GM23338 (cell line): ENCODE measurements around the gene MYD88. TPM values are rescaled to one million over a fixed set of nuclear protein-coding genes. Genes with fewer than 3 reads are reported as not detected.

ENCODE experiments used
- ATAC-seq: fragments of 200-7000 bp; cut with Tn5 transposase; 3 replicates; pipeline ENCODE4 v1.9.1; 2020
- DNase-seq: peaks from one replicate; pipeline ENCODE4 v3.0.0-alpha.2; 2015; ENCODE audit warnings: low spot score
- H2AFZ ChIP-seq: fragments of 200-600 bp; sonication (generic); 2 replicates; pipeline ENCODE4 v1.8.0; 2016; ENCODE audit warnings: antibody characterized with exemption, mild to moderate bottlenecking, moderate library complexity
- H3F3A ChIP-seq: fragments of 200-600 bp; sonication (generic); replicated peaks from 2 replicates; pipeline ENCODE4 v1.8.0; 2017; ENCODE audit warnings: antibody characterized with exemption, mixed run types, low read depth
- H3K27ac ChIP-seq: fragments of 200-600 bp; sonication (generic); 2 replicates; pipeline ENCODE4 v1.6.1; 2016; ENCODE audit warnings: low read depth
- H3K27me3 ChIP-seq: fragments of 200-600 bp; sonication (generic); 2 replicates; pipeline ENCODE4 v1.8.0; 2016; ENCODE audit warnings: mild to moderate bottlenecking, mixed run types, moderate library complexity; ENCODE audit not compliant: insufficient read depth
- H3K36me3 ChIP-seq: fragments of 200-600 bp; sonication (generic); 2 replicates; pipeline ENCODE4 v1.8.0; 2016; ENCODE audit warnings: mild to moderate bottlenecking; ENCODE audit not compliant: insufficient read depth
- H3K4me1 ChIP-seq: fragments of 200-600 bp; sonication (generic); 2 replicates; pipeline ENCODE4 v1.8.0; 2016; ENCODE audit warnings: mild to moderate bottlenecking, moderate library complexity; ENCODE audit not compliant: insufficient read depth
- H3K4me2 ChIP-seq: fragments of 200-600 bp; sonication (generic); 2 replicates; pipeline ENCODE4 v1.7.1; 2017; ENCODE audit warnings: mixed run types
- H3K4me3 ChIP-seq: fragments of 200-600 bp; sonication (generic); 2 replicates; pipeline ENCODE4 v1.6.1; 2016; ENCODE audit warnings: mixed run types
- H3K79me2 ChIP-seq: fragments of 200-600 bp; sonication (generic); replicated peaks from 2 replicates; pipeline ENCODE4 v1.8.0; 2017; ENCODE audit warnings: mild to moderate bottlenecking; ENCODE audit not compliant: insufficient read depth
- H3K9me2 ChIP-seq: fragments of 200-600 bp; sonication (generic); 2 replicates; pipeline ENCODE4 v1.8.0; 2017; ENCODE audit not compliant: insufficient read depth
- H4K20me1 ChIP-seq: fragments of 200-600 bp; sonication (generic); replicated peaks from 2 replicates; pipeline ENCODE4 v1.8.0; 2017; ENCODE audit warnings: mild to moderate bottlenecking; ENCODE audit not compliant: insufficient read depth
- H3K27ac Mint-ChIP-seq: 2 replicates; pipeline ENCODE4 v1.8.0; 2020; ENCODE audit warnings: inconsistent platforms, mild to moderate bottlenecking, moderate library complexity, mixed read lengths
- H3K27me3 Mint-ChIP-seq: 3 replicates; pipeline ENCODE4 v1.8.0; 2022; ENCODE audit warnings: low read depth, mild to moderate bottlenecking, moderate library complexity, mixed read lengths, inconsistent platforms; ENCODE audit not compliant: insufficient read depth, poor library complexity
- H3K36me3 Mint-ChIP-seq: 3 replicates; pipeline ENCODE4 v1.8.0; 2021; ENCODE audit warnings: low read depth, mild to moderate bottlenecking, inconsistent platforms, moderate library complexity, mixed read lengths
- H3K4me1 Mint-ChIP-seq: 3 replicates; pipeline ENCODE4 v1.8.0; 2020; ENCODE audit warnings: mild to moderate bottlenecking, inconsistent platforms, mixed read lengths
- H3K4me3 Mint-ChIP-seq: 3 replicates; pipeline ENCODE4 v1.8.0; 2021; ENCODE audit warnings: moderate library complexity, mild to moderate bottlenecking, inconsistent platforms, mixed read lengths
- H3K9me3 Mint-ChIP-seq: 3 replicates; pipeline ENCODE4 v1.8.0; 2020; ENCODE audit warnings: moderate library complexity, mild to moderate bottlenecking, inconsistent platforms, mixed read lengths
- CREB1 ChIP-seq: fragments of 250-450 bp; sonication (Bioruptor Pico); IDR thresholded peaks from 2 replicates; pipeline ENCODE4 v1.5.0; 2020; ENCODE audit warnings: low read depth, mild to moderate bottlenecking, moderate library complexity
- EZH2phosphoT487 ChIP-seq: fragments of 200-600 bp; sonication (generic); IDR thresholded peaks from one replicate; pipeline ENCODE4 v1.8.1; 2018; ENCODE audit warnings: antibody characterized with exemption; ENCODE audit not compliant: unreplicated experiment
- NANOG ChIP-seq: IDR thresholded peaks from 2 replicates; pipeline ENCODE4 v1.6.1; 2016; ENCODE audit warnings: antibody characterized with exemption, borderline replicate concordance
- POLR2AphosphoS5 ChIP-seq: IDR thresholded peaks from 2 replicates; pipeline ENCODE4 v1.6.1; 2016; ENCODE audit warnings: antibody characterized with exemption, low read depth
- ZNF114 ChIP-seq: fragments of 250-450 bp; sonication (Bioruptor Pico); IDR thresholded peaks from 2 replicates; pipeline ENCODE4 v1.5.0; 2020; ENCODE audit warnings: mild to moderate bottlenecking, moderate library complexity
- polyA plus RNA-seq: library from polyadenylated mRNA; unstranded; fragments of >200 nt; fragmentation: Nextera tagmentation; extraction: Ambion mirVana; gene quantifications from 2 replicates; pipeline ENCODE4 v1.2.1, GENCODE V29; 2016
- total RNA-seq: library from RNA; depleted of rRNA; stranded (reverse); fragments of >200 nt; shearing (Covaris generic); gene quantifications from 2 replicates; pipeline ENCODE4 v1.2.3, GENCODE V29; 2014
- TF ChIP-seq, protein P1 (sequence below), 2 experiments: fragments of 200-600 bp in 1 of 2; sonication (generic) in 1 of 2; conservative IDR thresholded peaks; 2 replicates each; pipeline versions ENCODE4 v1.5.1 to v1.6.1; 2016 to 2017; ENCODE audit warnings: antibody characterized with exemption in 2 of 2, low read depth in 2 of 2, mild to moderate bottlenecking in 2 of 2, moderate library complexity in 1 of 2
- TF ChIP-seq, protein P2 (sequence below): IDR thresholded peaks from 2 replicates; pipeline ENCODE4 v1.6.1; 2016; ENCODE audit warnings: antibody characterized with exemption
- TF ChIP-seq, protein P3 (sequence below): fragments of 250-450 bp; sonication (Bioruptor Pico); IDR thresholded peaks from 2 replicates; pipeline ENCODE4 v1.5.0; 2020; ENCODE audit warnings: mild to moderate bottlenecking, moderate library complexity

MYD88 gene
- total and polyA plus RNA-seq, 2 experiments from 2014 or later, result 15.5 to 26.0 TPM

DNA sequence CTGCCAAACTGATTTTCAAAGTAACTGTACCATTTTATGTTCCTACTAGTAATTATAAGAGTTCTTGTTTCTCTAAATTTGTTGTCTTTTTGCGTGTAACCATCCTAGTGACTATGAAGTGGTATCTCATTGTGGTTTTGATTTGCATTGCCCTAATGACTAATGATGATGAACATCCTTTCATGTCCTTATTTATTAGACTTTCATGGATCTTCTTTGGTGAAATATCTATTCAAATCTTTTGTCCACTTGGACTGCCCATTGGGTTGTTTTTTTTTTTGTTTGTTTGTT, 30.5 kb downstream of the MYD88 start:
- Mint-ChIP-seq H3K36me3 (0 out of 3 replicates have a peak, but pooled peaks cover 4% of the 10 kb centered on the region), H3K27ac (no peak overlapping the region), H3K4me3 (no peak overlapping the region), H3K27me3 (peaks cover 16% of the 10 kb centered on the region), H3K9me3 (0 out of 3 replicates have a peak, but pooled peaks cover 2% of the 10 kb centered on the region), H3K4me1 (peaks cover 34% of the 10 kb centered on the region)
- Histone ChIP-seq H4K20me1 (peaks cover 62% of the 10 kb centered on the region), H3K36me3 (no peaks in the 10 kb centered on the region), H2AFZ (no peak overlapping the region), H3K4me2 (no peak overlapping the region), H3K4me3 (no peak overlapping the region), H3K27me3 (no peaks in the 10 kb centered on the region), H3F3A (no peaks in the 10 kb centered on the region), H3K27ac (no peak overlapping the region), H3K4me1 (peaks cover 27% of the 10 kb centered on the region), H3K79me2 (peaks cover 84% of the 10 kb centered on the region), H3K9me2 (no peaks in the 10 kb centered on the region)
- no peak for DNase-seq
- no peak for TF ChIP-seq EZH2phosphoT487
- no peak for TF ChIP-seq ZNF114 (CRISPR knock-in tag)
- TF ChIP-seq CREB1 (CRISPR knock-in tag), result no peak
- TF ChIP-seq NANOG, result no peak
- TF ChIP-seq, protein P1, sequence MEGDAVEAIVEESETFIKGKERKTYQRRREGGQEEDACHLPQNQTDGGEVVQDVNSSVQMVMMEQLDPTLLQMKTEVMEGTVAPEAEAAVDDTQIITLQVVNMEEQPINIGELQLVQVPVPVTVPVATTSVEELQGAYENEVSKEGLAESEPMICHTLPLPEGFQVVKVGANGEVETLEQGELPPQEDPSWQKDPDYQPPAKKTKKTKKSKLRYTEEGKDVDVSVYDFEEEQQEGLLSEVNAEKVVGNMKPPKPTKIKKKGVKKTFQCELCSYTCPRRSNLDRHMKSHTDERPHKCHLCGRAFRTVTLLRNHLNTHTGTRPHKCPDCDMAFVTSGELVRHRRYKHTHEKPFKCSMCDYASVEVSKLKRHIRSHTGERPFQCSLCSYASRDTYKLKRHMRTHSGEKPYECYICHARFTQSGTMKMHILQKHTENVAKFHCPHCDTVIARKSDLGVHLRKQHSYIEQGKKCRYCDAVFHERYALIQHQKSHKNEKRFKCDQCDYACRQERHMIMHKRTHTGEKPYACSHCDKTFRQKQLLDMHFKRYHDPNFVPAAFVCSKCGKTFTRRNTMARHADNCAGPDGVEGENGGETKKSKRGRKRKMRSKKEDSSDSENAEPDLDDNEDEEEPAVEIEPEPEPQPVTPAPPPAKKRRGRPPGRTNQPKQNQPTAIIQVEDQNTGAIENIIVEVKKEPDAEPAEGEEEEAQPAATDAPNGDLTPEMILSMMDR (conservative IDR thresholded peaks at IDR 0.05; ENCODE audit: low read depth in 2 of 2), result no peak
- TF ChIP-seq, protein P2, sequence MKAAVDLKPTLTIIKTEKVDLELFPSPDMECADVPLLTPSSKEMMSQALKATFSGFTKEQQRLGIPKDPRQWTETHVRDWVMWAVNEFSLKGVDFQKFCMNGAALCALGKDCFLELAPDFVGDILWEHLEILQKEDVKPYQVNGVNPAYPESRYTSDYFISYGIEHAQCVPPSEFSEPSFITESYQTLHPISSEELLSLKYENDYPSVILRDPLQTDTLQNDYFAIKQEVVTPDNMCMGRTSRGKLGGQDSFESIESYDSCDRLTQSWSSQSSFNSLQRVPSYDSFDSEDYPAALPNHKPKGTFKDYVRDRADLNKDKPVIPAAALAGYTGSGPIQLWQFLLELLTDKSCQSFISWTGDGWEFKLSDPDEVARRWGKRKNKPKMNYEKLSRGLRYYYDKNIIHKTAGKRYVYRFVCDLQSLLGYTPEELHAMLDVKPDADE, result no peak
- TF ChIP-seq, protein P3, sequence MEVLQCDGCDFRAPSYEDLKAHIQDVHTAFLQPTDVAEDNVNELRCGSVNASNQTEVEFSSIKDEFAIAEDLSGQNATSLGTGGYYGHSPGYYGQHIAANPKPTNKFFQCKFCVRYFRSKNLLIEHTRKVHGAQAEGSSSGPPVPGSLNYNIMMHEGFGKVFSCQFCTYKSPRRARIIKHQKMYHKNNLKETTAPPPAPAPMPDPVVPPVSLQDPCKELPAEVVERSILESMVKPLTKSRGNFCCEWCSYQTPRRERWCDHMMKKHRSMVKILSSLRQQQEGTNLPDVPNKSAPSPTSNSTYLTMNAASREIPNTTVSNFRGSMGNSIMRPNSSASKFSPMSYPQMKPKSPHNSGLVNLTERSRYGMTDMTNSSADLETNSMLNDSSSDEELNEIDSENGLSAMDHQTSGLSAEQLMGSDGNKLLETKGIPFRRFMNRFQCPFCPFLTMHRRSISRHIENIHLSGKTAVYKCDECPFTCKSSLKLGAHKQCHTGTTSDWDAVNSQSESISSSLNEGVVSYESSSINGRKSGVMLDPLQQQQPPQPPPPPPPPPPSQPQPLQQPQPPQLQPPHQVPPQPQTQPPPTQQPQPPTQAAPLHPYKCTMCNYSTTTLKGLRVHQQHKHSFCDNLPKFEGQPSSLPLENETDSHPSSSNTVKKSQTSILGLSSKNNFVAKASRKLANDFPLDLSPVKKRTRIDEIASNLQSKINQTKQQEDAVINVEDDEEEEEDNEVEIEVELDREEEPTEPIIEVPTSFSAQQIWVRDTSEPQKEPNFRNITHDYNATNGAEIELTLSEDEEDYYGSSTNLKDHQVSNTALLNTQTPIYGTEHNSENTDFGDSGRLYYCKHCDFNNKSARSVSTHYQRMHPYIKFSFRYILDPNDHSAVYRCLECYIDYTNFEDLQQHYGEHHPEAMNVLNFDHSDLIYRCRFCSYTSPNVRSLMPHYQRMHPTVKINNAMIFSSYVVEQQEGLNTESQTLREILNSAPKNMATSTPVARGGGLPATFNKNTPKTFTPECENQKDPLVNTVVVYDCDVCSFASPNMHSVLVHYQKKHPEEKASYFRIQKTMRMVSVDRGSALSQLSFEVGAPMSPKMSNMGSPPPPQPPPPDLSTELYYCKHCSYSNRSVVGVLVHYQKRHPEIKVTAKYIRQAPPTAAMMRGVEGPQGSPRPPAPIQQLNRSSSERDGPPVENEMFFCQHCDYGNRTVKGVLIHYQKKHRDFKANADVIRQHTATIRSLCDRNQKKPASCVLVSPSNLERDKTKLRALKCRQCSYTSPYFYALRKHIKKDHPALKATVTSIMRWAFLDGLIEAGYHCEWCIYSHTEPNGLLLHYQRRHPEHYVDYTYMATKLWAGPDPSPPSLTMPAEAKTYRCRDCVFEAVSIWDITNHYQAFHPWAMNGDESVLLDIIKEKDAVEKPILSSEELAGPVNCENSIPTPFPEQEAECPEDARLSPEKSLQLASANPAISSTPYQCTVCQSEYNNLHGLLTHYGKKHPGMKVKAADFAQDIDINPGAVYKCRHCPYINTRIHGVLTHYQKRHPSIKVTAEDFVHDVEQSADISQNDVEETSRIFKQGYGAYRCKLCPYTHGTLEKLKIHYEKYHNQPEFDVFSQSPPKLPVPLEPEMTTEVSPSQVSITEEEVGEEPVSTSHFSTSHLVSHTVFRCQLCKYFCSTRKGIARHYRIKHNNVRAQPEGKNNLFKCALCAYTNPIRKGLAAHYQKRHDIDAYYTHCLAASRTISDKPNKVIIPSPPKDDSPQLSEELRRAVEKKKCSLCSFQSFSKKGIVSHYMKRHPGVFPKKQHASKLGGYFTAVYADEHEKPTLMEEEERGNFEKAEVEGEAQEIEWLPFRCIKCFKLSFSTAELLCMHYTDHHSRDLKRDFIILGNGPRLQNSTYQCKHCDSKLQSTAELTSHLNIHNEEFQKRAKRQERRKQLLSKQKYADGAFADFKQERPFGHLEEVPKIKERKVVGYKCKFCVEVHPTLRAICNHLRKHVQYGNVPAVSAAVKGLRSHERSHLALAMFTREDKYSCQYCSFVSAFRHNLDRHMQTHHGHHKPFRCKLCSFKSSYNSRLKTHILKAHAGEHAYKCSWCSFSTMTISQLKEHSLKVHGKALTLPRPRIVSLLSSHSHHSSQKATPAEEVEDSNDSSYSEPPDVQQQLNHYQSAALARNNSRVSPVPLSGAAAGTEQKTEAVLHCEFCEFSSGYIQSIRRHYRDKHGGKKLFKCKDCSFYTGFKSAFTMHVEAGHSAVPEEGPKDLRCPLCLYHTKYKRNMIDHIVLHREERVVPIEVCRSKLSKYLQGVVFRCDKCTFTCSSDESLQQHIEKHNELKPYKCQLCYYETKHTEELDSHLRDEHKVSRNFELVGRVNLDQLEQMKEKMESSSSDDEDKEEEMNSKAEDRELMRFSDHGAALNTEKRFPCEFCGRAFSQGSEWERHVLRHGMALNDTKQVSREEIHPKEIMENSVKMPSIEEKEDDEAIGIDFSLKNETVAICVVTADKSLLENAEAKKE, result no peak
- no peak for TF ChIP-seq POLR2AphosphoS5
- no peak for ATAC-seq
